ENCODE measurements around the gene TSPAN4. TPM values are rescaled to one million over a fixed set of nuclear protein-coding genes. Genes with fewer than 3 reads are reported as not detected.

The TSPAN4 gene
- total and polyA plus RNA-seq, 9 of the 15 experiments (the other 6 are each of a cell fraction or from before 2014, with no cell fraction given) = 0.07 to 31.0 (median 15.7) TPM

DNA sequence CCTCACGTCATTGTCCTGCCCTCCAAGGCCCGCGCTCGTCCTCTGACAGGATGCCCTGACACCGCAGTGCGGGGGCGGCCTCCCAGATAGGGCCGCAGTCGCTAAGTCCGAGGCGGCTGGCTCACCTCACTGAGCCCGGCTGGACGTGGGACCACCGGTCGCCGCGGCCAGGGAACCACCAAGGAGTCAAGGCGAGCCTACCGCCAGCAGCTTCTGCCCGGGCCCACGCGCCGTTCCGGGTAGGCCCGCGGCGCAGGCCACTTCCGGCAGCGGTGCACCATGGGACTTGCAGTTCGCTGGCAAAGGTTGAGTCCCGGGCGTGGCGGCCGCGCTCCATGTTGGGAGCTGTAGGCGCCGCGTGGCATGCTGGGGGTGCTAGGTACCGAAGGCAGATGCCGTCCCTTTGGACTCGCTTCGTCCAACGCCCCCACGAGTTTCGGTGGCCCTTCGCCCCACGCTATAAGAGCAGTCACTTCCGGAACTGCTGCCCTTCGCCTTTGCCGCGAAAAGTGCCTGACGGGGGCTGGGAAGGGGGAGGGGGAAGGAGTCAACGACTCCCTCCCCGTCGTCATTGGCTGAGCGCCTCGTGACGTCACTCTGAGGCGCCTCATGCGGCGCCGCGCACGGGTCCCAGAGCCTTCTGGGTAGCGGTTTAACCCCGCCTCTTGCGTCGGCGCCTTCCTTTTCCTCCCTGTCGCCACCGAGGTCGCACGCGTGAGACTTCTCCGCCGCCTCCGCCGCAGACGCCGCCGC, 33.2 kb upstream of the TSPAN4 start, which contains the start of gene RPLP2 (continued):
- 0 out of 2 replicates have a peak, but pooled peaks have one; percentile 62 for TF ChIP-seq RBM14 (IDR thresholded peaks at IDR 0.05; ENCODE audit: borderline replicate concordance, insufficient read depth, low read depth, low read length)
- TF ChIP-seq, protein P1, sequence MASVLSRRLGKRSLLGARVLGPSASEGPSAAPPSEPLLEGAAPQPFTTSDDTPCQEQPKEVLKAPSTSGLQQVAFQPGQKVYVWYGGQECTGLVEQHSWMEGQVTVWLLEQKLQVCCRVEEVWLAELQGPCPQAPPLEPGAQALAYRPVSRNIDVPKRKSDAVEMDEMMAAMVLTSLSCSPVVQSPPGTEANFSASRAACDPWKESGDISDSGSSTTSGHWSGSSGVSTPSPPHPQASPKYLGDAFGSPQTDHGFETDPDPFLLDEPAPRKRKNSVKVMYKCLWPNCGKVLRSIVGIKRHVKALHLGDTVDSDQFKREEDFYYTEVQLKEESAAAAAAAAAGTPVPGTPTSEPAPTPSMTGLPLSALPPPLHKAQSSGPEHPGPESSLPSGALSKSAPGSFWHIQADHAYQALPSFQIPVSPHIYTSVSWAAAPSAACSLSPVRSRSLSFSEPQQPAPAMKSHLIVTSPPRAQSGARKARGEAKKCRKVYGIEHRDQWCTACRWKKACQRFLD (CRISPR knock-in tag; IDR thresholded peaks at IDR 0.05) = peak; percentile 97
- no peak for TF ChIP-seq ZBTB17 (CRISPR knock-in tag; IDR thresholded peaks at IDR 0.05)
- TF ChIP-seq EP400 (IDR thresholded peaks at IDR 0.05) = peak; percentile 99
- TF ChIP-seq ZNF224 (CRISPR knock-in tag; IDR thresholded peaks at IDR 0.05) = 0 out of 2 replicates have a peak, but pooled peaks have one; percentile 4
- no peak for TF ChIP-seq TEAD2 (tag; IDR thresholded peaks at IDR 0.05)
- TF ChIP-seq, protein P2, sequence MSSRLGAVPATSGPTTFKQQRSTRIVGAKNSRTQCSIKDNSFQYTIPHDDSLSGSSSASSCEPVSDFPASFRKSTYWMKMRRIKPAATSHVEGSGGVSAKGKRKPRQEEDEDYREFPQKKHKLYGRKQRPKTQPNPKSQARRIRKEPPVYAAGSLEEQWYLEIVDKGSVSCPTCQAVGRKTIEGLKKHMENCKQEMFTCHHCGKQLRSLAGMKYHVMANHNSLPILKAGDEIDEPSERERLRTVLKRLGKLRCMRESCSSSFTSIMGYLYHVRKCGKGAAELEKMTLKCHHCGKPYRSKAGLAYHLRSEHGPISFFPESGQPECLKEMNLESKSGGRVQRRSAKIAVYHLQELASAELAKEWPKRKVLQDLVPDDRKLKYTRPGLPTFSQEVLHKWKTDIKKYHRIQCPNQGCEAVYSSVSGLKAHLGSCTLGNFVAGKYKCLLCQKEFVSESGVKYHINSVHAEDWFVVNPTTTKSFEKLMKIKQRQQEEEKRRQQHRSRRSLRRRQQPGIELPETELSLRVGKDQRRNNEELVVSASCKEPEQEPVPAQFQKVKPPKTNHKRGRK (tag; IDR thresholded peaks at IDR 0.05) = no peak
- peak; percentile 72; the same call in 1 of the 2 replicates for TF ChIP-seq ZNF77 (CRISPR knock-in tag; IDR thresholded peaks at IDR 0.05)
- TF ChIP-seq, protein P3, sequence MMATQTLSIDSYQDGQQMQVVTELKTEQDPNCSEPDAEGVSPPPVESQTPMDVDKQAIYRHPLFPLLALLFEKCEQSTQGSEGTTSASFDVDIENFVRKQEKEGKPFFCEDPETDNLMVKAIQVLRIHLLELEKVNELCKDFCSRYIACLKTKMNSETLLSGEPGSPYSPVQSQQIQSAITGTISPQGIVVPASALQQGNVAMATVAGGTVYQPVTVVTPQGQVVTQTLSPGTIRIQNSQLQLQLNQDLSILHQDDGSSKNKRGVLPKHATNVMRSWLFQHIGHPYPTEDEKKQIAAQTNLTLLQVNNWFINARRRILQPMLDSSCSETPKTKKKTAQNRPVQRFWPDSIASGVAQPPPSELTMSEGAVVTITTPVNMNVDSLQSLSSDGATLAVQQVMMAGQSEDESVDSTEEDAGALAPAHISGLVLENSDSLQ (IDR thresholded peaks at IDR 0.05) = peak; percentile 83
- no peak for TF ChIP-seq NUFIP1 (IDR thresholded peaks at IDR 0.05; ENCODE audit: partially characterized antibody)
- peak; percentile 97 for TF ChIP-seq ELF1 (tag; IDR thresholded peaks at IDR 0.05)
- no peak for TF ChIP-seq ZNF121 (CRISPR knock-in tag; conservative IDR thresholded peaks at IDR 0.05)
- no peak for TF ChIP-seq DDX20 (tag; IDR thresholded peaks at IDR 0.05; ENCODE audit: low read depth)
- no peak for TF ChIP-seq TSC22D4 (tag; IDR thresholded peaks at IDR 0.05)
- no peak for TF ChIP-seq NFE2L1 (tag; IDR thresholded peaks at IDR 0.05; ENCODE audit: borderline replicate concordance, low read depth)
- TF ChIP-seq, protein P4, sequence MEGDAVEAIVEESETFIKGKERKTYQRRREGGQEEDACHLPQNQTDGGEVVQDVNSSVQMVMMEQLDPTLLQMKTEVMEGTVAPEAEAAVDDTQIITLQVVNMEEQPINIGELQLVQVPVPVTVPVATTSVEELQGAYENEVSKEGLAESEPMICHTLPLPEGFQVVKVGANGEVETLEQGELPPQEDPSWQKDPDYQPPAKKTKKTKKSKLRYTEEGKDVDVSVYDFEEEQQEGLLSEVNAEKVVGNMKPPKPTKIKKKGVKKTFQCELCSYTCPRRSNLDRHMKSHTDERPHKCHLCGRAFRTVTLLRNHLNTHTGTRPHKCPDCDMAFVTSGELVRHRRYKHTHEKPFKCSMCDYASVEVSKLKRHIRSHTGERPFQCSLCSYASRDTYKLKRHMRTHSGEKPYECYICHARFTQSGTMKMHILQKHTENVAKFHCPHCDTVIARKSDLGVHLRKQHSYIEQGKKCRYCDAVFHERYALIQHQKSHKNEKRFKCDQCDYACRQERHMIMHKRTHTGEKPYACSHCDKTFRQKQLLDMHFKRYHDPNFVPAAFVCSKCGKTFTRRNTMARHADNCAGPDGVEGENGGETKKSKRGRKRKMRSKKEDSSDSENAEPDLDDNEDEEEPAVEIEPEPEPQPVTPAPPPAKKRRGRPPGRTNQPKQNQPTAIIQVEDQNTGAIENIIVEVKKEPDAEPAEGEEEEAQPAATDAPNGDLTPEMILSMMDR (IDR thresholded peaks at IDR 0.05 in 2 of 3, conservative IDR thresholded peaks at IDR 0.05 in 1 of 3; ENCODE audit: insufficient read depth in 2 of 3, low read depth in 1 of 3, low read length in 3 of 3) = no peak; a peak in 1 of 6 replicates
- no peak for TF ChIP-seq FOXJ3 (CRISPR knock-in tag; IDR thresholded peaks at IDR 0.05)
- no peak for TF ChIP-seq POLR3G (IDR thresholded peaks at IDR 0.05; ENCODE audit: extremely low read depth, insufficient read length, insufficient replicate concordance)
- TF ChIP-seq TBL1XR1 (IDR thresholded peaks at IDR 0.05; ENCODE audit: low read length in 2 of 2) = peak; percentile 82 to 96
- no peak for TF ChIP-seq ZNF347 (CRISPR knock-in tag; IDR thresholded peaks at IDR 0.05; ENCODE audit: low read depth)
- no peak for TF ChIP-seq GATA2 (CRISPR knock-in tag; IDR thresholded peaks at IDR 0.05)

All from K562 (cell line).